HepG2 (cell line): Measurements from ENCODE around the gene RPL37. TPM values are rescaled to one million over a fixed set of nuclear protein-coding genes. Genes with fewer than 3 reads are reported as not detected.
A peak's percentile ranks its signal among the peaks of the same experiment; 100 is the strongest.

Experiments
- ATAC-seq: fragments of 200-7000 bp; cut with Tn5 transposase; 3 replicates; pipeline ENCODE4 v1.9.1; 2020; ENCODE audit warnings: mild to moderate bottlenecking, moderate library complexity
- BruUV-seq: library from RNA; stranded (reverse); fragments of 400-500 nt; replicated peaks from 2 replicates; lab custom pipeline; 2021; lab: Mats Ljungman, UMichigan
- CTCF ChIA-PET: fragments of 300-600 bp; formaldehyde crosslinking; extraction: SDS; loops from one replicate; lab custom pipeline; 2021; ENCODE audit warnings: low total read pairs, inconsistent platforms, low intra/inter-chr PET ratio; lab: Yijun Ruan, JAX
- POLR2A ChIA-PET: fragments of 350-600 bp; sonication (Branson Sonifier 250); formaldehyde crosslinking; loops from one replicate; lab custom pipeline; 2020; ENCODE audit warnings: antibody characterized with exemption, inconsistent platforms; lab: Yijun Ruan, JAX
- DNase-seq: peaks from one replicate; pipeline ENCODE4 v3.0.0-alpha.2; 2015; ENCODE audit warnings: low spot score
- FAIRE-seq: peaks from 3 replicates; lab custom pipeline; 2011; peaks lifted over from hg19 to GRCh38; lab: Jason Lieb, UNC
- H2AFZ ChIP-seq: one replicate; pipeline ENCODE4 v1.6.1; 2011; ENCODE audit warnings: low read length, inconsistent platforms
- H3K27ac ChIP-seq: fragments of 300-600 bp; 3 replicates; pipeline ENCODE4 v1.8.0; 2011; ENCODE audit warnings: mixed run types, mild to moderate bottlenecking, mixed read lengths, low read length, inconsistent platforms; ENCODE audit not compliant: insufficient read depth; ENCODE audit errors: extremely low read length
- H3K27me3 ChIP-seq, 2 experiments: fragments of 200-600 bp in 1 of 2; 2 replicates in 1 of 2; 3 replicates in 1 of 2; pipeline versions ENCODE4 v1.6.0 to v1.8.0; 2011; ENCODE audit warnings: low read length in 2 of 2, mild to moderate bottlenecking in 2 of 2, moderate library complexity in 2 of 2, inconsistent platforms in 1 of 2; ENCODE audit not compliant: insufficient read depth in 2 of 2, control insufficient read depth in 1 of 2
- H3K36me3 ChIP-seq, 2 experiments: fragments of 200-600 bp in 1 of 2; replicated peaks in 1 of 2; 2 replicates in 1 of 2; 3 replicates in 1 of 2; pipeline versions ENCODE4 v1.5.1 to v1.8.0; 2011; ENCODE audit warnings: low read length in 2 of 2, inconsistent platforms in 1 of 2; ENCODE audit not compliant: insufficient read depth in 2 of 2, control insufficient read depth in 1 of 2
- H3K4me1 ChIP-seq: 2 replicates; pipeline ENCODE4 v1.5.1; 2012; ENCODE audit warnings: low read length, inconsistent platforms; ENCODE audit not compliant: insufficient read depth
- H3K4me2 ChIP-seq: 2 replicates; pipeline ENCODE4 v1.6.0; 2011; ENCODE audit warnings: low read depth, low read length, inconsistent platforms
- H3K4me3 ChIP-seq, 3 experiments: fragments of 200-600 bp in 1 of 3; sonication (generic), shearing (Covaris generic) in 1 of 3; replicated peaks in 1 of 3; 2 replicates each; pipeline ENCODE4 v1.5.1; 2011 to 2016; ENCODE audit warnings: low read length in 3 of 3, inconsistent platforms in 2 of 3, low read depth in 2 of 3, mild to moderate bottlenecking in 2 of 3, control low read depth in 1 of 3, mixed read lengths in 1 of 3; ENCODE audit not compliant: insufficient read depth in 1 of 3
- H3K79me2 ChIP-seq: one replicate; pipeline ENCODE4 v1.6.1; 2011; ENCODE audit warnings: low read length, inconsistent platforms; ENCODE audit not compliant: insufficient read depth
- H3K9ac ChIP-seq: 2 replicates; pipeline ENCODE4 v1.6.0; 2011; ENCODE audit warnings: mild to moderate bottlenecking, low read depth, low read length, inconsistent platforms; ENCODE audit not compliant: insufficient read depth
- H3K9me3 ChIP-seq: 2 replicates; pipeline ENCODE4 v1.5.1; 2012; ENCODE audit warnings: mild to moderate bottlenecking, low read length
- H4K20me1 ChIP-seq: 2 replicates; pipeline ENCODE4 v1.6.0; 2011; ENCODE audit warnings: inconsistent platforms, mild to moderate bottlenecking, low read length, moderate library complexity; ENCODE audit not compliant: insufficient read depth
- CENPT ChIP-seq: sonication (generic); formaldehyde crosslinking; IDR thresholded peaks from 2 replicates; pipeline ENCODE4 v1.8.0; 2022; ENCODE audit warnings: low read depth, mild to moderate bottlenecking, moderate library complexity, missing genetic modification reagents
- FUBP1 ChIP-seq: sonication (generic); formaldehyde crosslinking; IDR thresholded peaks from 2 replicates; pipeline ENCODE4 v1.5.1; 2020; ENCODE audit warnings: missing genetic modification reagents, mild to moderate bottlenecking, borderline replicate concordance
- GTF3A ChIP-seq: sonication (generic); formaldehyde crosslinking; conservative IDR thresholded peaks from 2 replicates; pipeline ENCODE4 v1.4.0; 2020; ENCODE audit warnings: mild to moderate bottlenecking, missing genetic modification reagents
- KLF15 ChIP-seq: sonication (generic); formaldehyde crosslinking; IDR thresholded peaks from 2 replicates; pipeline ENCODE4 v1.8.1; 2023; ENCODE audit warnings: borderline replicate concordance, mild to moderate bottlenecking, inconsistent platforms, missing genetic modification reagents, mixed read lengths
- MIER3 ChIP-seq: IDR thresholded peaks from 2 replicates; pipeline ENCODE4 v1.6.1; 2016; ENCODE audit warnings: missing compliant biosample characterization, borderline replicate concordance
- MYC ChIP-seq: sonication (generic); formaldehyde crosslinking; IDR thresholded peaks from 2 replicates; pipeline ENCODE4 v1.9.0; 2021; ENCODE audit warnings: missing genetic modification reagents, borderline replicate concordance
- NFIC ChIP-seq: IDR thresholded peaks from 2 replicates; pipeline ENCODE4 v1.6.1; 2012; ENCODE audit warnings: mild to moderate bottlenecking, low read length, inconsistent platforms
- PAX8 ChIP-seq: sonication (generic); formaldehyde crosslinking; IDR thresholded peaks from 2 replicates; pipeline ENCODE4 v1.8.0; 2022; ENCODE audit warnings: mild to moderate bottlenecking, missing genetic modification reagents, borderline replicate concordance
- POLR2A ChIP-seq, 2 experiments: IDR thresholded peaks; 2 replicates each; pipeline ENCODE4 v1.6.1; 2011; ENCODE audit warnings: low read depth in 2 of 2, low read length in 2 of 2, mild to moderate bottlenecking in 1 of 2, moderate library complexity in 1 of 2; ENCODE audit not compliant: insufficient read depth in 1 of 2
- RBFOX2 ChIP-seq: fragments of 200-400 bp; formaldehyde crosslinking; IDR thresholded peaks from 2 replicates; pipeline ENCODE4 v1.6.1; 2017; ENCODE audit warnings: low read depth, mild to moderate bottlenecking, low read length
- RFX3 ChIP-seq: IDR thresholded peaks from 2 replicates; pipeline ENCODE4 v1.6.1; 2016; ENCODE audit warnings: missing biosample characterization, missing genetic modification reagents
- SAFB2 ChIP-seq: sonication (generic); formaldehyde crosslinking; IDR thresholded peaks from 2 replicates; pipeline ENCODE4 v1.5.1; 2020; ENCODE audit warnings: missing genetic modification reagents, low read depth, mild to moderate bottlenecking, borderline replicate concordance
- SOX6 ChIP-seq, 2 experiments: fragments of 450-650 bp in 1 of 2; sonication (generic) in 1 of 2; formaldehyde crosslinking in 1 of 2; IDR thresholded peaks; 2 replicates each; pipeline versions ENCODE4 v1.4.0 to v1.6.1; 2017 to 2020; ENCODE audit warnings: antibody characterized with exemption in 1 of 2, mild to moderate bottlenecking in 1 of 2, missing genetic modification reagents in 1 of 2
- ZBTB20 ChIP-seq: sonication (generic); formaldehyde crosslinking; IDR thresholded peaks from 2 replicates; pipeline ENCODE4 v1.8.1; 2023; ENCODE audit warnings: missing genetic modification reagents, low read depth, mild to moderate bottlenecking, borderline replicate concordance
- ZBTB44 ChIP-seq: sonication (generic); formaldehyde crosslinking; IDR thresholded peaks from 2 replicates; pipeline ENCODE4 v1.4.0; 2020; ENCODE audit warnings: missing genetic modification reagents
- ZKSCAN1 ChIP-seq: fragments of 150-350 bp; IDR thresholded peaks from 2 replicates; pipeline ENCODE4 v1.6.1; 2014; ENCODE audit warnings: low read length
- ZMAT3 ChIP-seq: sonication (generic); formaldehyde crosslinking; conservative IDR thresholded peaks from 2 replicates; pipeline ENCODE4 v1.7.0; 2021; ENCODE audit warnings: missing genetic modification reagents
- ZNF577 ChIP-seq: sonication (generic); formaldehyde crosslinking; IDR thresholded peaks from 2 replicates; pipeline ENCODE4 v1.4.0; 2020; ENCODE audit warnings: mild to moderate bottlenecking, low read depth, missing genetic modification reagents, borderline replicate concordance
- ZNF614 ChIP-seq: IDR thresholded peaks from 2 replicates; pipeline ENCODE4 v1.6.1; 2018; ENCODE audit warnings: missing biosample characterization, missing genetic modification reagents, inconsistent platforms, borderline replicate concordance
- ZNF724P ChIP-seq: sonication (generic); formaldehyde crosslinking; IDR thresholded peaks from 2 replicates; pipeline ENCODE4 v1.8.0; 2022; ENCODE audit warnings: missing genetic modification reagents, borderline replicate concordance
- ZNF746 ChIP-seq: sonication (generic); formaldehyde crosslinking; IDR thresholded peaks from 2 replicates; pipeline ENCODE4 v1.8.0; 2022; ENCODE audit warnings: mild to moderate bottlenecking, missing genetic modification reagents
- ZNF850 ChIP-seq: sonication (generic); formaldehyde crosslinking; conservative IDR thresholded peaks from 2 replicates; pipeline ENCODE4 v1.9.0; 2021; ENCODE audit warnings: mild to moderate bottlenecking, missing genetic modification reagents
- WGBS: methylation state at CpG from one replicate; pipeline ENCODE4 v1.1.6; 2017; ENCODE audit warnings: low lambda C conversion rate; 5-methylcytosine and 5-hydroxymethylcytosine counted together
- in situ Hi-C: cut with HindIII; loops from 2 replicates; pipeline ENCODE4 v1.10.0; 2017; ENCODE audit warnings: low pct_unique_long_range_greater_than_20kb; ENCODE audit not compliant: extremely low pct_ligation_motif_present
- intact Hi-C: fragments of 100-400 bp; cut with micrococcal nuclease; formaldehyde crosslinking; loops from one replicate; pipeline ENCODE4 v1.10.0; 2022; ENCODE audit not compliant: unreplicated experiment
- polyA plus RNA-seq, 8 experiments: library from polyadenylated mRNA; depleted of rRNA in 3 of 8; stranded (reverse) in 7 of 8; unstranded in 1 of 8; fragments of >200 nt; fragmentation: Illumina TruSeq in 4 of 8; extraction: Trizol in 4 of 8; gene quantifications; 2 replicates each; pipeline versions ENCODE4 v1.2.1 to v1.2.3, GENCODE V29; 2011 to 2016; ENCODE audit warnings: low read depth in 4 of 8, missing spikeins in 1 of 8, mixed read lengths in 1 of 8; ENCODE audit not compliant: insufficient read depth in 1 of 8
- total RNA-seq, 5 experiments: library from RNA; depleted of rRNA; stranded (reverse); fragments of >200 nt; fragmentation: Illumina TruSeq; extraction: Trizol; gene quantifications; 2 replicates each; pipeline ENCODE4 v1.2.3, GENCODE V29; 2016; ENCODE audit warnings: low read depth in 1 of 5

RPL37 gene
- total and polyA plus RNA-seq, 2 of the 13 experiments (the other 11 are each of a cell fraction or from before 2014, with no cell fraction given): 1,981 to 3,367 TPM

- H3K4me2 ChIP-seq: no peak overlapping the region
- ChIA-PET POLR2A (interaction anchor here (0.7 to 2.2 kb wide), 4 partner anchors 11 to 43 kb away, joined by 4 to 6 read pairs (median 4); partner anchors contain the start of gene PRKAA1), CTCF (no interaction called here)
- no peak overlapping the region for H3K27ac ChIP-seq
- no peak overlapping the region for H3K9ac ChIP-seq
- FAIRE-seq (no peak), DNase-seq (no peak), ATAC-seq (no peak)
- WGBS: 96% methylated on average over 14 of the region's 14 CpGs
- intact Hi-C loops (no loop called here), in situ Hi-C loops (no loop called here)
- H3K4me3 ChIP-seq: no peak overlapping the region
- peaks cover 1% of the 10 kb centered on the region for H3K79me2 ChIP-seq
- no TSS peak for BruUV-seq
- peaks cover 48% of the 10 kb centered on the region for H4K20me1 ChIP-seq
- no peaks in the 10 kb centered on the region for H3K27me3 ChIP-seq
- H3K36me3 ChIP-seq: peaks cover 16 to 55% of the 10 kb centered on the region in 2 experiments
- H3K9me3 ChIP-seq: no peaks in the 10 kb centered on the region
- H3K4me1 ChIP-seq: peaks cover 26% of the 10 kb centered on the region
- H2AFZ ChIP-seq: no peak overlapping the region
- TF ChIP-seq RBFOX2 (peak; percentile 20), SAFB2 (CRISPR knock-in tag) (no peak), ZNF724P (no peak), ZMAT3 (CRISPR knock-in tag) (no peak), CENPT (CRISPR knock-in tag) (no peak), ZNF746 (no peak), ZBTB44 (CRISPR knock-in tag) (no peak), ZBTB20 (CRISPR knock-in tag) (no peak), KLF15 (CRISPR knock-in tag) (no peak), ZNF577 (CRISPR knock-in tag) (no peak), ZKSCAN1 (no peak), RFX3 (CRISPR knock-in tag) (no peak), NFIC (no peak), MYC (CRISPR knock-in tag) (no peak), POLR2A (IDR thresholded peaks at IDR 0.05; ENCODE audit: insufficient read depth in 1 of 2, low read depth in 2 of 2, low read length in 2 of 2) (peak in 1 of 2 experiments; percentile 23; a peak in 1 of 4 replicates), SOX6 (IDR thresholded peaks at IDR 0.05) (no peak), SOX6 (CRISPR knock-in tag; IDR thresholded peaks at IDR 0.05) (no peak), ZNF614 (no peak), MIER3 (CRISPR knock-in tag) (no peak), PAX8 (no peak), ZNF850 (no peak), FUBP1 (CRISPR knock-in tag) (no peak), GTF3A (CRISPR knock-in tag) (no peak)
Observed at GRCh38 chr5:40827188-40827977, 7.6 kb downstream of the RPL37 start.
